Osteocyte (in vitro differentiated cells): ENCODE results near the gene DUSP16. TPM values are rescaled to one million over a fixed set of nuclear protein-coding genes. Genes with fewer than 3 reads are reported as not detected.
"Not testable (repeated sequence)": the region's sequence is repeated elsewhere in the genome, so short reads cannot be mapped to it uniquely, and the experiment has no call there.

ENCODE experiments used
- DNase-seq: peaks from one replicate; pipeline ENCODE4 v3.0.0; 2021; ENCODE audit warnings: mixed read lengths; ENCODE audit not compliant: unreplicated experiment; ENCODE audit errors: extremely low spot score
- H3K27ac Mint-ChIP-seq: one replicate; pipeline ENCODE4 v1.8.0; 2021; ENCODE audit warnings: mild to moderate bottlenecking, mixed read lengths; ENCODE audit not compliant: unreplicated experiment
- H3K27me3 Mint-ChIP-seq: one replicate; pipeline ENCODE4 v1.8.0; 2021; ENCODE audit warnings: mixed read lengths; ENCODE audit not compliant: unreplicated experiment
- H3K36me3 Mint-ChIP-seq: one replicate; pipeline ENCODE4 v1.8.0; 2021; ENCODE audit warnings: mixed read lengths; ENCODE audit not compliant: unreplicated experiment
- H3K4me1 Mint-ChIP-seq: one replicate; pipeline ENCODE4 v1.8.0; 2021; ENCODE audit warnings: mixed read lengths; ENCODE audit not compliant: unreplicated experiment
- H3K4me3 Mint-ChIP-seq: one replicate; pipeline ENCODE4 v1.8.0; 2021; ENCODE audit warnings: mild to moderate bottlenecking, moderate library complexity, mixed read lengths; ENCODE audit not compliant: unreplicated experiment
- H3K9me3 Mint-ChIP-seq: one replicate; pipeline ENCODE4 v1.8.0; 2021; ENCODE audit warnings: mixed read lengths; ENCODE audit not compliant: unreplicated experiment
- total RNA-seq: library from RNA; stranded (reverse); gene quantifications from 2 replicates; pipeline ENCODE4 v1.2.1, GENCODE V29; 2021
- TF ChIP-seq, protein P1 (sequence below): fragments of 200-600 bp; sonication (generic); IDR thresholded peaks from 2 replicates; pipeline ENCODE4 v1.5.0; 2021; ENCODE audit warnings: antibody characterized with exemption, mild to moderate bottlenecking, moderate library complexity

Gene DUSP16
- total RNA-seq, 1 donor from 2014 or later = 10.3 TPM

DNA sequence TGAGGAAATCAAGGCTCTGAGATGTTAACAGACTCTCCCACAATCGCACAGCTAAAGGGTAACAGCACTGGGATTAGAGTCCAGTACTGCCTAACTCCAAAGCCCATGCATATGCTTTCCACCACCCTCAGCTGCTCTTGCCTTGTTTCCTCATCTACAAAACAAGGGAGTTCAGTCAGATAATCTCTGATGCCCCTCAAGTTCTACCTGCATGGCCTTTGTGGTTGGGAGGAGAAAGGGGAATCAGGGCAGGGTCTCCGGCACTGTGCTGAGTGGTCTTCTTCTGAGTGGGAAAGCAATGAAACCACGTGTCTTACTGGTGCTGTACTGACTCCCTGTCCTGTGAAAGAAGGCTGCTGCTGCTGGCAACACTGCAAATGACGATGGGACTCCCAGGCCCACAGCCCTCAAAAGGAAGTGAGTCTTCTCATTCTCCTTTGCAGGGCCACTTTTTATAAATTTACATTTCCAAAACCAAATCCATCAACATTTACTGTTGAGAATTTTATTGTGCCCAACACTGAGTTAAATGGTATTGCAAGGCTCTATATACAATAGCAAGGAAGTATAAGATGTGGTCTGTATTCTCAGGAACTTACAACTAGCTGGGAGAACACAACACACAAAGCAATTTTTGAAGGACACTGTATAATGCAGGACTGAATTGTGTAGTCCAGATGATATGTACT is 19.7 kb upstream of the DUSP16 start:
- no peaks in the 10 kb centered on the region for H3K9me3 Mint-ChIP-seq

DNA sequence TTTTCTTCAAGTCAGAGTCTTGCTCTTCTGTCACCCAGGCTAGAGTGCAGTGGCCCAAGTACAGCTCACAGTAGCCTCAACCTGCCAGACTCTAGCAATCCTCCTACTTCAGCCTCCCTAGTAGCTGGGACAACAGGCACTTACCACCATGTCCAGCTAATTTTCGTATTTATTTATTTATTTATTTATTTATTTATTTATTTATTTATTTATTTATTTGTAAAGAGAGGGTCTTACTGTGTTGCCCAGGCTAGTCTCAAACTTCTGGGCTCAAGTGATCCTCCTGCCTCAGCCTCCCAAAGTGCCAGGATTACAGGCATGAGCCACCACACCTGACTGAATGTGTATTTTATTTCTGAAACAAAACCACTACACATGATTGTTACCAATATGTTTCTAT is 18.1 kb upstream of the DUSP16 start:
- DNase-seq, H3K9me3 Mint-ChIP-seq, H3K4me1 Mint-ChIP-seq, H3K36me3 Mint-ChIP-seq, H3K27ac Mint-ChIP-seq, H3K4me3 Mint-ChIP-seq: not testable (repeated sequence)
- H3K27me3 Mint-ChIP-seq = peaks cover 20% of the 10 kb centered on the region

More for the DNA sequence above, 19.7 kb upstream of the DUSP16 start:
- H3K36me3 Mint-ChIP-seq = no peaks in the 10 kb centered on the region
- DNase-seq = no peak
- TF ChIP-seq, protein P1, sequence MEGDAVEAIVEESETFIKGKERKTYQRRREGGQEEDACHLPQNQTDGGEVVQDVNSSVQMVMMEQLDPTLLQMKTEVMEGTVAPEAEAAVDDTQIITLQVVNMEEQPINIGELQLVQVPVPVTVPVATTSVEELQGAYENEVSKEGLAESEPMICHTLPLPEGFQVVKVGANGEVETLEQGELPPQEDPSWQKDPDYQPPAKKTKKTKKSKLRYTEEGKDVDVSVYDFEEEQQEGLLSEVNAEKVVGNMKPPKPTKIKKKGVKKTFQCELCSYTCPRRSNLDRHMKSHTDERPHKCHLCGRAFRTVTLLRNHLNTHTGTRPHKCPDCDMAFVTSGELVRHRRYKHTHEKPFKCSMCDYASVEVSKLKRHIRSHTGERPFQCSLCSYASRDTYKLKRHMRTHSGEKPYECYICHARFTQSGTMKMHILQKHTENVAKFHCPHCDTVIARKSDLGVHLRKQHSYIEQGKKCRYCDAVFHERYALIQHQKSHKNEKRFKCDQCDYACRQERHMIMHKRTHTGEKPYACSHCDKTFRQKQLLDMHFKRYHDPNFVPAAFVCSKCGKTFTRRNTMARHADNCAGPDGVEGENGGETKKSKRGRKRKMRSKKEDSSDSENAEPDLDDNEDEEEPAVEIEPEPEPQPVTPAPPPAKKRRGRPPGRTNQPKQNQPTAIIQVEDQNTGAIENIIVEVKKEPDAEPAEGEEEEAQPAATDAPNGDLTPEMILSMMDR = no peak
- H3K4me1 Mint-ChIP-seq = no peaks in the 10 kb centered on the region
- no peak overlapping the region for H3K4me3 Mint-ChIP-seq
- peaks cover 32% of the 10 kb centered on the region for H3K27me3 Mint-ChIP-seq
- no peak overlapping the region for H3K27ac Mint-ChIP-seq

DNA sequence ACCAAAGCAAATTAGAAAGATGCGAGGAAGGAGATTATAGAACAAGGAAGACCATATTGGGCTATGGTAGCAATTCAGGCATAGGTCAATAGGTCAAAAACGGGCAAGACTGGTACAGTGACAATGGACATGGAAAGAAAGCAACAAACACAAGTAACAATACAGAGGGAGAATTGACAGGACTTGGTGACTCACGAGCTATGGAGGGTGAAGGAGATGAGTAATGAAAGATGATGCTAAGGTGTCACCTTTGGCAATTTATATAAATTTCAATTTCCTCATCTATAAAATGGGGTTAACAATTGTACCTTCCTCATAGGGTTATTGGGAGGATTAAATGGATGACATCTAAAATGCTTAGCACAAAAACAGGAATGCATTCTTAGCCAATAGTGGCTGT is 15.1 kb upstream of the DUSP16 start:
- no peak for DNase-seq
- H3K36me3 Mint-ChIP-seq = no peaks in the 10 kb centered on the region
- H3K27me3 Mint-ChIP-seq = peaks cover 4% of the 10 kb centered on the region
- no peak overlapping the region for H3K27ac Mint-ChIP-seq
- TF ChIP-seq, protein P1 = no peak
- no peak overlapping the region for H3K4me3 Mint-ChIP-seq
- no peaks in the 10 kb centered on the region for H3K9me3 Mint-ChIP-seq
- no peaks in the 10 kb centered on the region for H3K4me1 Mint-ChIP-seq

DNA sequence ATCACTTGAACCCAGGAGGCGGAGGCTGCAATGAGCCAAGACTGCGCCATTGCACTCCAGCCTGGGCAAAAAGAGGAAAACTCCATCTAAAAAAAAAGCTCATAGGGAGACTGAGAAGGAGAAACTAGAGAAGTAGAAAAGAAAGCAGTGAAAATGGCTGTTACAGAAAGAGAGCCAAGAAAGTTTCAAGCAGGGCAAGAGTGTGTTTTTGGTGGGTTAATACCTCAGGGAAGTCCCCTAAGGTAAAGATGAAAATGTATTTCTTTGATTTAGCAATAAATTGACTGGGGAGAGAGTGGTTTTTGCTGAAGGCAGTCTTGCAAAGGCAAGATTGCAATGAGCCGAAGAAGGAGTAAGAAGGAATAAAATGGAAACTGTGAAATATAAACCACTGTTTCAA is 10.0 kb upstream of the DUSP16 start:
- peaks cover 8% of the 10 kb centered on the region for H3K27me3 Mint-ChIP-seq
- H3K27ac Mint-ChIP-seq = no peak overlapping the region
- no peak for DNase-seq
- TF ChIP-seq, protein P1 = no peak
- H3K4me1 Mint-ChIP-seq = no peaks in the 10 kb centered on the region
- no peaks in the 10 kb centered on the region for H3K9me3 Mint-ChIP-seq
- H3K4me3 Mint-ChIP-seq = no peak overlapping the region
- no peaks in the 10 kb centered on the region for H3K36me3 Mint-ChIP-seq

DNA sequence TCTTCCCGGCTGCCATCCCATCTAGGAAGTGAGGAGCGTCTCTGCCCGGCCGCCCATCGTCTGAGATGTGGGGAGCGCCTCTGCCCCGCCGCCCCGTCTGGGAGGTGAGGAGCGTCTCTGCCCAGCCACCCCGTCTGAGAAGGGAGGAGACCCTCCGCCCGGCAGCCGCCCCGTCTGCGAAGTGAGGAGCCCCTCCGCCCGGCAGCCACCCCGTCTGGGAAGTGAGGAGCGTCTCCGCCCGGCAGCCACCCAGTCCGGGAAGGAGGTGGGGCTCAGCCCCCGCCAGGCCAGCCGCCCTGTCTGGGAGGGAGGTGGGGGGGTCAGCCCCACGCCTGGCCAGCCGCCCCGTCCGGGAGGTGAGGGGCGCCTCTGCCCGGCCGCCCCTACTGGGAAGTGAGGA is 3.3 kb upstream of the DUSP16 start:
- not testable (repeated sequence) for H3K4me1 Mint-ChIP-seq, H3K4me3 Mint-ChIP-seq

DNA sequence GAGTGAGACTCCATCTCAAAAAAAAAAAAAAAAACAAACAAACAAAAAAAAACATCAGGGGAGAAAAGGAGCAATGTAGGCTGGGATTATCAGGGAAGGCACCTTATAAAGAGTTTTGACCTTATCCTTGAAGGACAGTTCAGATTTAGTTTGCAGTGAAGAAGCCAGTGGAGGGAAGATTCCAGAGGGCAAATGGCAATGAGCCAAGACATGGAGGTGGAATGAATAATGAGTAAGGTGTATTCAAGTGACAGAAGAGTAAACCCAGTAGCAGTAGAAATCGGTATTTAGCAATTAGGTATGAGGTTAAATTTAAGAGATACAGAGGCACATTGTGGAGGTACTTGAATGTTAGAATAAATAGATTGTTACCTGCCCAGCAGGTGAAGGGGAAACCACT is 2.2 kb upstream of the DUSP16 start:
- Mint-ChIP-seq H3K9me3 (no peaks in the 10 kb centered on the region), H3K27ac (no peak overlapping the region), H3K4me1 (peaks cover 12% of the 10 kb centered on the region), H3K27me3 (peaks cover 9% of the 10 kb centered on the region), H3K36me3 (no peaks in the 10 kb centered on the region), H3K4me3 (no peak overlapping the region)
- TF ChIP-seq, protein P1 = no peak
- no peak for DNase-seq

More for the DNA sequence above, 3.3 kb upstream of the DUSP16 start:
- peaks cover 10% of the 10 kb centered on the region for H3K27me3 Mint-ChIP-seq
- H3K9me3 Mint-ChIP-seq, H3K36me3 Mint-ChIP-seq, H3K27ac Mint-ChIP-seq, DNase-seq: not testable (repeated sequence)
